Stimulated activated CD8-positive, alpha-beta memory T cell treated with anti-CD3 and anti-CD28 coated beads, Interleukin-7, amount 100 ng/mL, for 4 hours (primary cell): ENCODE results near the gene HSFY1.
"Not testable (repeated sequence)": the region's sequence is repeated elsewhere in the genome, so short reads cannot be mapped to it uniquely, and the experiment has no call there.

Experiments
- DNase-seq, 2 donors: peaks; one replicate each; pipeline ENCODE4 v3.0.0-alpha.2; 2020; ENCODE audit warnings: low read depth in 2 of 2

HSFY1 gene

GRCh38 chrY:18546420-18546819 lies at the start of gene HSFY1:
Gene HSFY1 (plus strand): TSS chrY:18546720. CDS start chrY:18546788, 68 bp downstream.
- not testable (repeated sequence) for DNase-seq

GRCh38 chrY:18504266-18504665 lies 42.3 kb upstream of the HSFY1 start:
- DNase-seq, result not testable (repeated sequence)

- not testable (repeated sequence) for DNase-seq
Observed at GRCh38 chrY:18530995-18531655, 15.4 kb upstream of the HSFY1 start.

- not testable (repeated sequence) for DNase-seq
Observed at GRCh38 chrY:18538952-18539351, 7.6 kb upstream of the HSFY1 start.

GRCh38 chrY:18553132-18553531 lies 6.6 kb downstream of the HSFY1 start:
- DNase-seq, result not testable (repeated sequence)

GRCh38 chrY:18565915-18566314 lies 19.4 kb downstream of the HSFY1 start:
- not testable (repeated sequence) for DNase-seq
